H9 (cell line): Measurements from ENCODE around the gene ABCG1. TPM values are rescaled to one million over a fixed set of nuclear protein-coding genes. Genes with fewer than 3 reads are reported as not detected.

ENCODE experiments used
- DNase-seq: peaks from one replicate; pipeline ENCODE4 v3.0.0-alpha.2; 2017
- H2AFZ ChIP-seq: one replicate; pipeline ENCODE4 v1.6.1; 2013; ENCODE audit warnings: mild to moderate bottlenecking, low read length, control low read depth, moderate library complexity
- H2AK5ac ChIP-seq: 2 replicates; pipeline ENCODE4 v1.6.1; 2013; ENCODE audit warnings: low read length, control low read depth, mixed read lengths; ENCODE audit not compliant: insufficient read length
- H2BK120ac ChIP-seq: one replicate; pipeline ENCODE4 v1.6.1; 2013; ENCODE audit warnings: low read depth, mild to moderate bottlenecking, low read length, control low read depth, inconsistent platforms; ENCODE audit not compliant: poor library complexity, severe bottlenecking
- H2BK12ac ChIP-seq: 2 replicates; pipeline ENCODE4 v1.6.1; 2013; ENCODE audit warnings: low read length, control low read depth, mixed read lengths, low read depth; ENCODE audit not compliant: insufficient read length
- H2BK15ac ChIP-seq: 2 replicates; pipeline ENCODE4 v1.6.1; 2013; ENCODE audit warnings: low read depth, low read length, control low read depth
- H2BK20ac ChIP-seq: one replicate; pipeline ENCODE4 v1.6.1; 2013; ENCODE audit warnings: low read depth, mild to moderate bottlenecking, low read length, control low read depth, inconsistent platforms; ENCODE audit not compliant: poor library complexity, severe bottlenecking
- H2BK5ac ChIP-seq: 2 replicates; pipeline ENCODE4 v1.6.1; 2013; ENCODE audit warnings: low read length, control low read depth, mixed read lengths; ENCODE audit not compliant: insufficient read length
- H3K14ac ChIP-seq: 2 replicates; pipeline ENCODE4 v1.6.1; 2013; ENCODE audit warnings: low read length, control low read depth; ENCODE audit not compliant: insufficient read depth
- H3K18ac ChIP-seq: 2 replicates; pipeline ENCODE4 v1.6.1; 2013; ENCODE audit warnings: low read depth, mild to moderate bottlenecking, mixed read lengths, low read length, control low read depth; ENCODE audit not compliant: insufficient read length
- H3K23ac ChIP-seq: 2 replicates; pipeline ENCODE4 v1.6.1; 2013; ENCODE audit warnings: low read length, control low read depth, mixed read lengths, low read depth; ENCODE audit not compliant: insufficient read length
- H3K23me2 ChIP-seq: 2 replicates; pipeline ENCODE4 v1.6.1; 2013; ENCODE audit warnings: low read depth, mild to moderate bottlenecking, mixed read lengths, low read length, control low read depth; ENCODE audit not compliant: insufficient read length, poor library complexity, severe bottlenecking
- H3K27ac ChIP-seq: 2 replicates; pipeline ENCODE4 v1.5.1; 2013; ENCODE audit warnings: low read length, control low read depth, mixed read lengths, low read depth; ENCODE audit not compliant: insufficient read length
- H3K27me3 ChIP-seq: 2 replicates; pipeline ENCODE4 v1.6.1; 2013; ENCODE audit warnings: low read length, control low read depth, inconsistent platforms; ENCODE audit not compliant: insufficient read depth
- H3K4ac ChIP-seq: 2 replicates; pipeline ENCODE4 v1.6.1; 2013; ENCODE audit warnings: low read depth, mild to moderate bottlenecking, control low read depth, inconsistent platforms, low read length, moderate library complexity
- H3K4me1 ChIP-seq: 2 replicates; pipeline ENCODE4 v1.6.1; 2013; ENCODE audit warnings: low read length, control low read depth, inconsistent platforms; ENCODE audit not compliant: insufficient read depth
- H3K4me2 ChIP-seq: 2 replicates; pipeline ENCODE4 v1.6.1; 2013; ENCODE audit warnings: low read length, control low read depth, mixed read lengths; ENCODE audit not compliant: insufficient read length, insufficient read depth
- H3K56ac ChIP-seq: 2 replicates; pipeline ENCODE4 v1.6.1; 2013; ENCODE audit warnings: low read depth, mild to moderate bottlenecking, mixed read lengths, low read length, control low read depth; ENCODE audit not compliant: insufficient read length
- H3K79me1 ChIP-seq: 2 replicates; pipeline ENCODE4 v1.6.1; 2013; ENCODE audit warnings: low read depth, mild to moderate bottlenecking, moderate library complexity, low read length, control low read depth, inconsistent platforms; ENCODE audit not compliant: insufficient read depth, poor library complexity, severe bottlenecking
- H3K79me2 ChIP-seq: 2 replicates; pipeline ENCODE4 v1.6.1; 2013; ENCODE audit warnings: low read length, control low read depth, inconsistent platforms; ENCODE audit not compliant: insufficient read depth
- H3K9ac ChIP-seq: 2 replicates; pipeline ENCODE4 v1.6.1; 2013; ENCODE audit warnings: low read length, control low read depth, mixed read lengths; ENCODE audit not compliant: insufficient read length; ENCODE audit errors: extremely low read depth
- H3K9me3 ChIP-seq: one replicate; pipeline ENCODE4 v1.6.1; 2013; ENCODE audit warnings: low read depth, low read length, inconsistent platforms; ENCODE audit not compliant: control insufficient read depth
- H3T11ph ChIP-seq: one replicate; pipeline ENCODE4 v1.6.1; 2013; ENCODE audit warnings: mild to moderate bottlenecking, low read length, control low read depth, inconsistent platforms
- H4K20me1 ChIP-seq: one replicate; pipeline ENCODE4 v1.6.1; 2013; ENCODE audit not compliant: control insufficient read depth, insufficient read length, insufficient read depth
- H4K5ac ChIP-seq: 2 replicates; pipeline ENCODE4 v1.6.1; 2013; ENCODE audit warnings: low read depth, mild to moderate bottlenecking, mixed read lengths, low read length, control low read depth; ENCODE audit not compliant: insufficient read length
- H4K8ac ChIP-seq: replicated peaks from 2 replicates; pipeline ENCODE4 v1.6.1; 2013; ENCODE audit warnings: low read length, control low read depth, mixed read lengths, low read depth; ENCODE audit not compliant: insufficient read length
- H4K91ac ChIP-seq: 2 replicates; pipeline ENCODE4 v1.6.1; 2013; ENCODE audit warnings: low read depth, mild to moderate bottlenecking, moderate library complexity, mixed read lengths, low read length, control low read depth; ENCODE audit not compliant: insufficient read length
- H3K27ac Mint-ChIP-seq, 3 experiments: 2 replicates in 2 of 3; 3 replicates in 1 of 3; pipeline ENCODE4 v1.8.0; 2020 to 2021; ENCODE audit warnings: mixed read lengths in 3 of 3, mild to moderate bottlenecking in 1 of 3, moderate library complexity in 1 of 3
- H3K27me3 Mint-ChIP-seq: 2 replicates; pipeline ENCODE4 v1.8.0; 2021; ENCODE audit warnings: low read depth, mild to moderate bottlenecking, moderate library complexity, mixed read lengths
- H3K36me3 Mint-ChIP-seq, 3 experiments: 2 replicates in 2 of 3; 3 replicates in 1 of 3; pipeline ENCODE4 v1.8.0; 2020 to 2021; ENCODE audit warnings: low read depth in 3 of 3, mixed read lengths in 3 of 3; ENCODE audit not compliant: insufficient read depth in 1 of 3
- H3K4me1 Mint-ChIP-seq, 2 experiments: 2 replicates each; pipeline ENCODE4 v1.8.0; 2020; ENCODE audit warnings: mixed read lengths in 2 of 2
- H3K4me3 Mint-ChIP-seq, 2 experiments: 2 replicates in 1 of 2; 3 replicates in 1 of 2; pipeline ENCODE4 v1.8.0; 2020 to 2021; ENCODE audit warnings: mild to moderate bottlenecking in 2 of 2, mixed read lengths in 2 of 2, moderate library complexity in 1 of 2
- H3K9me3 Mint-ChIP-seq, 2 experiments: 2 replicates in 1 of 2; 3 replicates in 1 of 2; pipeline ENCODE4 v1.8.0; 2020; ENCODE audit warnings: mild to moderate bottlenecking in 2 of 2, mixed read lengths in 2 of 2, moderate library complexity in 1 of 2
- CTCF ChIP-seq: fragments of 200-600 bp; sonication (generic); conservative IDR thresholded peaks from 3 replicates; pipeline ENCODE4 v1.8.0; 2021; ENCODE audit warnings: antibody characterized with exemption, mild to moderate bottlenecking
- WGBS: extraction: QIAGEN DNeasy Blood & Tissue Kit; methylation state at CpG from one replicate; pipeline ENCODE4 v1.1.7; 2013; ENCODE audit warnings: missing lambda C conversion rate, low lambda C conversion rate, mixed read lengths; ENCODE audit not compliant: insufficient read length; ENCODE audit errors: extremely low coverage; 5-methylcytosine and 5-hydroxymethylcytosine counted together
- total RNA-seq: library from RNA; stranded (reverse); gene quantifications from 2 replicates; pipeline ENCODE4 v1.2.1, GENCODE V29; 2021

The ABCG1 gene
- total RNA-seq, 1 experiment from 2014 or later, result 0.83 TPM

GRCh38 chr21:42276526-42277154, 57.7 kb downstream of the ABCG1 start:
- Histone ChIP-seq H2BK15ac (no peak overlapping the region), H3K27me3 (no peaks in the 10 kb centered on the region; the same call in 1 of the 2 replicates), H3K9me3 (no peaks in the 10 kb centered on the region), H3K4ac (no peak overlapping the region), H3K4me1 (no peaks in the 10 kb centered on the region), H3K27ac (no peak overlapping the region), H3K14ac (no peak overlapping the region), H3K56ac (no peak overlapping the region), H2BK120ac (no peak overlapping the region), H3T11ph (no peak overlapping the region), H2AK5ac (no peak overlapping the region), H3K9ac (no peak overlapping the region), H3K23me2 (no peaks in the 10 kb centered on the region), H4K5ac (no peak overlapping the region), H2BK20ac (no peak overlapping the region), H3K23ac (no peak overlapping the region), H3K4me2 (no peak overlapping the region), H4K91ac (no peak overlapping the region), H2BK12ac (no peak overlapping the region), H3K79me1 (no peaks in the 10 kb centered on the region), H3K79me2 (no peaks in the 10 kb centered on the region), H4K8ac (no peak overlapping the region), H2AFZ (no peak overlapping the region), H4K20me1 (no peaks in the 10 kb centered on the region), H3K18ac (no peak overlapping the region), H2BK5ac (no peak overlapping the region)
- no peak overlapping the region for H3K27ac Mint-ChIP-seq
- no peaks in the 10 kb centered on the region for H3K36me3 Mint-ChIP-seq
- no CpG with 5 or more reads among the region's 17 CpGs for WGBS
- no peak overlapping the region for H3K4me3 Mint-ChIP-seq
- no peaks in the 10 kb centered on the region for H3K27me3 Mint-ChIP-seq
- peak; percentile 30; the same call in 1 of the 3 replicates for TF ChIP-seq CTCF
- no peak for DNase-seq
- H3K4me1 Mint-ChIP-seq, result peaks cover 5 to 9% of the 10 kb centered on the region in 2 experiments; a peak in 3 of 4 replicates
- H3K9me3 Mint-ChIP-seq, result no peaks in the 10 kb centered on the region
